HG03442 (cell line): ENCODE data around the gene PLAGL2.
"Not testable (repeated sequence)": the region's sequence is repeated elsewhere in the genome, so short reads cannot be mapped to it uniquely, and the experiment has no call there.

Experiments
- ATAC-seq: cut with Tn5 transposase; IDR thresholded peaks from one replicate; pipeline ENCODE4 v1.9.1; 2021; ENCODE audit warnings: mild to moderate bottlenecking, moderate library complexity; ENCODE audit not compliant: unreplicated experiment

PLAGL2 gene

DNA sequence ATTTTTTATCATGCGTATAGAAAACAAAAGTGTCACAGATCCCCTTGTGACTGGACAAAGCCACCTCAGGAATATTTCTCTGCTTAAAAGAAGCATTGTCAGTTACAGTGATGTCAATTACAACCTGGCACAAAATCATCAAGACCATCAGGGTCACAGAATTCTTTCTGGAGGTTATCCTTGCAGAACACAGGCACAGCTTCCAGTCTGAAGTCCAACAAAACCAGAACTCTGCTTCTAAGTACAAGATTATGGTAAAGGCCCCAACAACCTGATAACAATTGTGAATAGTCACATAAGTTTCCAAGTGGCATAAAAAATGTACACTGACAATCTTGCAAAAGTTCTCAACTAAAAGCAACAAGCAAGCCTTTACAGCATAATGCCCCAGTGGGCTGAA is 21.0 kb downstream of the PLAGL2 start:
- ATAC-seq, result no peak

GRCh38 chr20:32184961-32185603 is 22.5 kb downstream of the PLAGL2 start:
- no peak for ATAC-seq

GRCh38 chr20:32183947-32184635 is 23.5 kb downstream of the PLAGL2 start:
- no peak for ATAC-seq

DNA sequence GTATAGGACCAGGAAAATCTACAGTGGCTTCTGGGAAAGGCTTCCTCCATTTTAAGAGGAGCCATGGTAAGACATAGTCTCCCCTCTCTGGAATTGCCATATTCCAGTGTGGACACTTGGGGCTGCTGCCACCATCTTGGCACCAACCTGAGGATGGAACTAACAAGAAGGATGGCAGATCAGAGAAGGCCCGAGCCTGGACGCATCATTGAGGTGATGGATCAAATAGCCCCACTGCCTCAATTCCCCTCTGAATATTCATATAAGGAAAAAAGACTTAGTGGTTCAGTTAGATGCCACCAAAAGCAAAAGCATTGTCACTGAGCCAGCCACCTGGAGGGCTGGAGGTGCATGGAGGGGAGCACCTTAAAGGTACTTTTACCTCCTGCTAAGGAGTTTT is 25.9 kb downstream of the PLAGL2 start:
- ATAC-seq, result no peak

DNA sequence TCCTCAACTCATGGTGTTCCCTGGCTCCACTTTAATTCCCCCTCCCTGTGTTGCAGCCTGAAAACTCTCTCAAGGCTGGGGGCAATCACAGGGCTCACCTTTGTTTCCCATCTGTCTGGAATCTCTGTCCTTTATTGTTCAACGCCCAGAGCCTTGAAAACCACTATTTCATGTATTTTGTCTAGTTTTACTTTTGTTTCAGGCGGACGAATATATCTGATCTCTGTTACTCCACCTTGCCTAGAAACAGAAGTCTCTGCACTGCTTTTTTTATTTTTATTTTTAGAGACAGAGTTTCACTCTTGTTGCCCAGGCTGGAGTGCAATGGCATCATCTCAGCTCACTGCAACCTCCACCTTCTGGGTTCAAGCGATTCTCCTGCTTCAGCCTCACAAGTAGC is 27.6 kb downstream of the PLAGL2 start:
- no peak for ATAC-seq

DNA sequence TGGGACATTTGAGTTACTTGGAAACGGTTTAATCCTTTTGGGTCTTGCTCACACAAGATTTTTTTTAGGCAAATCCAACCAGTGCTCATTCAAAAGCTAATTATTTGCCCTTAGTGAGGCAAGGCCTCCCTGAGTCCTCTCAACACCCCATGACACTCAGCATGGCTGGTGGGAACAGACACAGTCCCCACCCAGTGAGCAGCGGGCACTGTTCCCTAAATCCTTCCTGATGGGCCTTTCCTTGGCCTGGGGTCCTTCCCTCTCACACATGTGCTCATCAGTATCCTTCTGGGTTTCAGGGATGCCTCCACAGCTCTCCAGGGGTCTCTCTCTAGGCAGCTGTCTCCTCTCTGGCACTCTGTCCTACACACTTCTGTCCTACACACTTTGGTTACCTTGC is 28.0 kb downstream of the PLAGL2 start:
- ATAC-seq, result no peak

DNA sequence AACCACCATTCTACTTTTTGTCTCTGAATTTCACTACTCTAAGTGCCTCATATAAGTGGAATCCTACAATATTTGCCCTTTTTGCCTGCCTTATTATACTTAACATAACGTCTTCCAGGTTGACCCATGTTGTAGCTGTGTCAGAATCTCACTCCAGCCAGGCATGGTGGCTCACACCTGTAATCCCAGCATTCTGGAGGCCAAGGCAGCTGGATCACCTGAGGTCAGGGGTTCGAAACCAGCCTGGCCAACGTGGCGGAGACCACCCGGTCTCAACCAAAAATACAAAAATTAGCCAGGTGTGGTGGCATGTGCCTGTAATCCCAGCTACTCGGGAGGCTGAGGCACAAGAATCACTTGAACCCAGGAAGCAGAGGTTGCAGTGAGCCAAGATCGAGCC is 29.8 kb downstream of the PLAGL2 start:
- ATAC-seq, result not testable (repeated sequence)

DNA sequence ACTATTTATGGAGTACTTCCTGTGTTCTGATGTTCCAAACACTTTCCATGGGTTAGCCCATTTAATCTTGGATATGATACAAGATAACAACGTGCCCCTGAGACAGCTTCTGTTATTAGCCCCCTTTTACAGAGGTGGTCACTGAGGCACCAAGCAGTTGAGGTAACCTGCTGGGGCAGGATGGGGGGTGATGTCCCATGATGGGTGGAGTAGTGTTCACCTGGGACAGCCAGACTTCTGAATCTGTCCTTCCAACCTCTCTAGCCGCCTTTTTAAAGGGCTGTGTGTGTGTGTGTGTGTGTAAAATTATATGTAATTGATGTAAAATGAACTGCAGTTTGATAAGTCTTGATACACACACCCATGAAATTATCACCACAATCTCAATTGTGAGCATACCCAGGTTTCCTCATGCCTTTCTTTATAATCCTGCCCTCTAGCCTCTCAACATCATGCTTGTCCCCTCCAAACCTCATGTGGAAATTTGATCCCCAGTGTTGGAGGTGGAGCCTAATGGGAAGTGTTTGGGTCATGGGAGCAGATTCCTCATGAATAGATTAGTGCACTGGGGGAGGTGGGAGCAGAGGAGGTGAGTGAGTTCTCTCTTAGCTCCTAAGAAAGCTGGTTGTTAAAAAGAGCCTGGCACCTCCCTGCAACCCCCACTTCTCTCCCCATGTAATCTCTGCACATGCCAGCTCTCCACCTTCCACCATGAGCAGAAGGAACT is 39.2 kb downstream of the PLAGL2 start:
- ATAC-seq, result no peak

DNA sequence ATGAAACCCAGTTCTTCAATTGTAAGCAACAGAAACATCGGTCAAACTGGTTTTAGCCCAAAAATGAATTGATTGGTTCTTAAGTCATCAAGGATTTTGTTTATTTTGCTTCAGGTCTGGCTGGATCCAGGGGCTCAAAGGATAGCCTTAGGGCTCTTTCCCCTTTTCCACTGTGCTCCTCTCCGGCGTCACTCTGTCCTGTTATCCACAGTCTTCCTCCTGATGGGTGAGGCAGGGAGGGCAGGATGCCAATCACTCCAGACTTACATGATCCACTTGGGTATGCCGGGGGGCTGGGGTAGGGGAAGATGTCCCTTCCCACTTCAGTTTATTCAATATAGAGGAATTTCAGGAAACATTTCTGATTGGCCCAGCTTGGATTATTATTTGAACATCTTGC is 40.0 kb downstream of the PLAGL2 start:
- no peak for ATAC-seq

DNA sequence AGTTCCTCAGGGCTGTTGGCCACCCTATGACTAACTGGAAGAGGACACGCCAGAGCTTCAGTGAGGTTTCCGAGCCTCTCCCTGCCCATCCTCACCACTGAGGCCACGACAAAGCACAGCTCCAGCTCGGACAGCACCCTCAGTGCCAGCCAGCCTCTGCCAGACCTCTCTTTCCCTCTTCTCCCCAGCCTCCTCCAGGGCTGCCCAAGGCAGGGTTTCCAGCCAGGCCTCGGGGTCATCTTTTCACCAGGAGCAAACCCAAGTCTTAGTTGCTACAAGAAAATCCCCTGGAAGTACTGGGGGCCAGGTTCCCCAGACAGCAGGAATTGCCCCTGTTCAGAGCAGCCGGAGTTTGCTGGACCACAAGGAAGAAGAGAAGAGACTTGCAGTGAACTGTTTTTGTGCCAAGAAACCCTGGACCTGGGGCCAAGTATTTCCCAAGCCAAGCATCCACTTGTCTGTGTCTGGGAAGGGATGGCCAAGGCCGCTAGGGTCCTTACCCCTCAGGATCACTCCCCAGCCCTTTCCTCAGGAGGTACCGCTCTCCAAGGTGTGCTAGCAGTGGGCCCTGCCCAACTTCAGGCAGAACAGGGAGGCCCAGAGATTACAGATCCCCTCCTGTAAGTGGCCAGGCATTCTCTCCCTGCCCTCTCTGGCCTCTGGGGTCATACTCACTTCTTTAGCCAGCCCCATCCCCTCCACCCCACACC is 41.6 kb downstream of the PLAGL2 start:
- ATAC-seq, result no peak

- ATAC-seq, result no peak
These were observed 42.4 kb downstream of the PLAGL2 start for GRCh38 chr20:32164984-32165735.

GRCh38 chr20:32163951-32164350 is 43.6 kb downstream of the PLAGL2 start:
- ATAC-seq, result no peak

- no peak for ATAC-seq
These were observed 45.2 kb downstream of the PLAGL2 start for GRCh38 chr20:32162351-32162750.

DNA sequence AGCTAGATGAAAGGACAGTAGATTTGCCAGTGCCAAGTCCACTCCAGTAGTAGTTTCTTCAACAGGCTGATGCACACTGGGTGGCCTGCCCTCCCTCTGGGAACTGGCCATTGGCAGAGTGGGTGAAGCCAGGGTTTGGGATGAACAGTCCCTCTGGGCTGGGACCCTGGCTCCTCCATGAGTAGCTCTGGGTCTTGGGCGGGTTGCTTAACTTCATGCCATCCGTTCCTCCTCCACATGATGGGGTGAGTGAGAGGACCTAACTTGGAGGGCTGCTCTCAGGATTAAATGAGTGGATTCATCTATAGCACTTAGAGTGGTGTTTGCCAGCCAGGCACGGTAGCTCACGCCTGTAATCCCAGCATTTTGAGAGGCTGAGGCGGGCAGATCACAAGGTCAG is 47.2 kb downstream of the PLAGL2 start:
- ATAC-seq, result no peak

DNA sequence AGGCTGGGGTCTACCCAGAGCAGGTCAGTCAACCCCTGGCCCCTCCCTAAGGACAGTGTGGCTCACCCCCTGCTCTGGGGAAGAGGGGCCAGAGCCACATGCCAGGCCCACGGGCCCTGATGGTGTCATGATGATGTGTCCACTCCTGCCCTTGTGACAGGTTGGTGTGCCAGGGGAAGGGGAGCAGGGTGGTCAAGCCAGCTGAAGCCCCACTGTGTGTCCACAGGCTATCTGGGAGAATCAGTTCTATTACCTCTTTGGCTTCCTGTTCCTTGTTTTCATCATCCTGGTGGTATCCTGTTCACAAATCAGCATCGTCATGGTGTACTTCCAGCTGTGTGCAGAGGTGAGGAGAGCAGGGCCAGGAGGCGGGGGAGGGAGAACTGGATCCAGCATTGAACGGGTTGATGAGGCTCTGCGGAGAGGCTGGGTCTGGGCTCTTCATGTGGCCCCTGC is 47.7 kb downstream of the PLAGL2 start:
- no peak for ATAC-seq

- no peak for ATAC-seq
These were observed 48.4 kb downstream of the PLAGL2 start for GRCh38 chr20:32158943-32159660.

- no peak for ATAC-seq
These were observed 49.2 kb downstream of the PLAGL2 start for GRCh38 chr20:32158351-32158750.

- ATAC-seq, result no peak
These were observed 49.9 kb downstream of the PLAGL2 start for GRCh38 chr20:32157611-32158010.

DNA sequence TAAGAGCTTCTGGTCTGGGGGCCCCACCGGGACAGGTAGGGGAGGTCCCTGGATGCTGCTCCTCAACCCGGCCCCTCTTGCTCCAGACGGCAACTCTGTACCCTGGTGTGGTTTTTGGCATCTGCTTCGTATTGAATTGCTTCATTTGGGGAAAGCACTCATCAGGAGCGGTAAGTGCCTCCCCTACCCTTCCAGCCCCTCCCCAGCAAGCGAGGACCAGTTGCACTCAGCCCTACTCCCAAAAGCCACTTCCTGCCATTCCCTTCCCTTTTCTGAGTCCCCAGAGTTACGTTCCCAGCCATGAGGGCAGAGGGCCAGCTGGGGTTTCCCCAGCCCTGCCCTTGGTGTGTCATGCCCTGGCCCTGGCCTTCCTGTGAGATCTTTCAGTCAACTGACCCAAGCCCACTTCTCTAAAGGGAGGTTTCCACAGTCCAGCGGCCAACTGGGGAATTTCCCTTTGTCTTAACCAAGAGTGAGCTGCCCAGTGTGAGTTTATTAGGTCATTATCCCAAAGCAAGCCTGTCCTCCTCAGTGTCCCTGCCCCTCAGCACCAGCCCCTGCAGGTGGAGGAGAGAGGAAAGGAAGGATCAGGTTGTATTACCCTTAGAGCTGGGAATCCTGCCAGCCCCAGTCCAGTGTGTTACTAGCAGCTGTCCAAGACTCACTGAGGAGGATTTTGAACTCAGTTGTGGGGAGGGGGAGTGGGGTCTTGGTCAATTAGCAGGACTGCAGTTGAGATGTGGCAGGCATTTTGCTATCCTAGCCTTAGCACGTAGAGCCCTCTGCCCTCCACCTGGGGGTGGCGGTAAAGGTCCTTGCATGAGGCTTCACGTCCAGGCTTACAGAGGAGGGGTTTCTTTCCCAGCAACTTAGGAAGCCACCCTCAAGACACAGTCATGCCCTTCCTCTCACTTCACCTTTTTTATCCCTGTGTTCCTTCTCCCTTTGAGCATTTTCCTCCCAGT is 52.2 kb downstream of the PLAGL2 start:
- ATAC-seq, result no peak
